Measurements from ENCODE around the gene ABLIM3.

ABLIM3 gene

DNA sequence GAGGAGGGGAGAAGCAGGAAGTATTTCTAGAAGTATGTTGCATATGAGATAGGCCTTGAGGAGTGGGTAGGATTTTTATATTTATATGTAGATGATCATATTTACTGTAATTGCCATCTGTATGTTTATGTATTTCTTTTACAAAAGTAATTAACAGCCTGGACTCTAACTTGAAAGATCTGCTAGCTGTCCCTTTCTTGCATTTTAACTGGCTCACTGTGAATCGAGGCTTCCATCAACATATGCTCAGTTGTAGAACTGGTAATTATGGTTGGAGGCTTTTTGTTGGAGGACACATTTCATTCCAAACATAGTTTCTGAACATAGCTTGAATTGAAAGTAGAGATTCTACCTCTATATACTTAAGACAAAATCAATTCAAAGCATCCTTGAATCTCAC, 23.4 kb downstream of the ABLIM3 start:
- Histone ChIP-seq H3K27ac (ENCODE audit: low read length) (no peak overlapping the region), H3K4me1 (ENCODE audit: low read length) (no peaks in the 10 kb centered on the region), H4K20me1 (ENCODE audit: insufficient read depth, low read length) (no peaks in the 10 kb centered on the region), H3K4me2 (ENCODE audit: low read depth, low read length) (no peak overlapping the region), H3K9ac (ENCODE audit: low read length) (no peak overlapping the region), H3F3A (ENCODE audit: insufficient read depth, low read length) (no peaks in the 10 kb centered on the region), H3K9me3 (replicated peaks; ENCODE audit: insufficient read depth, low read length) (no peaks in the 10 kb centered on the region), H3K36me3 (replicated peaks; ENCODE audit: insufficient read depth, low read length) (no peaks in the 10 kb centered on the region), H3K79me2 (ENCODE audit: low read length) (no peaks in the 10 kb centered on the region), H3K9me2 (replicated peaks; ENCODE audit: insufficient read depth, low read length) (no peaks in the 10 kb centered on the region), H3K4me3 (ENCODE audit: low read length) (no peak overlapping the region), H3K27me3 (replicated peaks; ENCODE audit: insufficient read depth, low read length) (no peaks in the 10 kb centered on the region), H2AFZ (ENCODE audit: low read length) (no peak overlapping the region)
- TF ChIP-seq EZH2 (optimal IDR thresholded peaks at IDR 0.05; ENCODE audit: low read depth, low read length) = no peak
- TF ChIP-seq, protein P1, sequence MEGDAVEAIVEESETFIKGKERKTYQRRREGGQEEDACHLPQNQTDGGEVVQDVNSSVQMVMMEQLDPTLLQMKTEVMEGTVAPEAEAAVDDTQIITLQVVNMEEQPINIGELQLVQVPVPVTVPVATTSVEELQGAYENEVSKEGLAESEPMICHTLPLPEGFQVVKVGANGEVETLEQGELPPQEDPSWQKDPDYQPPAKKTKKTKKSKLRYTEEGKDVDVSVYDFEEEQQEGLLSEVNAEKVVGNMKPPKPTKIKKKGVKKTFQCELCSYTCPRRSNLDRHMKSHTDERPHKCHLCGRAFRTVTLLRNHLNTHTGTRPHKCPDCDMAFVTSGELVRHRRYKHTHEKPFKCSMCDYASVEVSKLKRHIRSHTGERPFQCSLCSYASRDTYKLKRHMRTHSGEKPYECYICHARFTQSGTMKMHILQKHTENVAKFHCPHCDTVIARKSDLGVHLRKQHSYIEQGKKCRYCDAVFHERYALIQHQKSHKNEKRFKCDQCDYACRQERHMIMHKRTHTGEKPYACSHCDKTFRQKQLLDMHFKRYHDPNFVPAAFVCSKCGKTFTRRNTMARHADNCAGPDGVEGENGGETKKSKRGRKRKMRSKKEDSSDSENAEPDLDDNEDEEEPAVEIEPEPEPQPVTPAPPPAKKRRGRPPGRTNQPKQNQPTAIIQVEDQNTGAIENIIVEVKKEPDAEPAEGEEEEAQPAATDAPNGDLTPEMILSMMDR (IDR thresholded peaks at IDR 0.05; ENCODE audit: low read length) = no peak
- TF ChIP-seq EZH2phosphoT487 (IDR thresholded peaks at IDR 0.05; ENCODE audit: low read length) = no peak
- no peak for DNase-seq

DNA sequence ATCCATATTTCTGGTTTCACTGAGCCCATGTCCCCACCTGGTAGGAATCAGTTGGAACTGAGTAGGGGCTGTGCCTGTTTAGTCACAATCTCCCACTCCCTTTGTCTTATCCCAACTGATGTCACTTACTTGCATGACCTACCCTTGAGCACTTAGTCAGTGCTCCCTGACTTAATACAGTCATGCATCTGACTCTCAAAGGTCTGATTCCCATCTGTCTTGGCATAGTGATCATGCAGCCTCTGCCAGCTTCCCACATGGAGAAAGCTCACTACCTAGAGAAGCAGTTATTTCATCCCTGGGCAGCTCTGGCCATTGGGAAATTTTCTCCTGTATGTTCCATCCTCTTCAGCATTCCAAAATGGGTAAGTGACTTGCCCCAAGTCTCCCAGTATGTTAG, 24.8 kb downstream of the ABLIM3 start:
- no peaks in the 10 kb centered on the region for H4K20me1 ChIP-seq (ENCODE audit: insufficient read depth, low read length)

DNA sequence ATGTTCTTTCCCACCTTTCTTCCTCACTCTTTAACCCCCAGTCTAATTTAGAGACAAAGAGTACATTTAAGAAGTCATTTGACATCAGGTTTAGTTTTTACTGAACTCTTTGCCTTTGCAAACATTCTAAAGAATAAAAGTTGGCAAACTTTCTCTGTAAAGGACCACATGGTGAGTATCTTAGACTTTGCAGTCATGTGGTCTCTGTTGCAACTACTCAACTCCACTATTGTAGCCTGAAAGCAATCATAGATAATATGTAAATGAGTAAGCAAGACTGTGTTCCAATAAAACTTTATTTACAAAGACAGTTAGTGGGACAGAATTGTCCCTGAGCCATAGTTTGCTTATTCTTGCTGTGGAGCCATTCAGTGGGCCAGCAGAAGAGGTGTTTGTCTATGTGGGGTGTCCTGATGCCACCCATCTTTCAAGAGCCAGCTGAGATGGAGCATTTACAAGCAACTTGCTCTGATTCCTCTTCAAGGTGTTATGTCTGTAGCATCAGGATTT, 25.4 kb downstream of the ABLIM3 start:
- H3K4me3 ChIP-seq (ENCODE audit: low read length) = no peak overlapping the region
- no peaks in the 10 kb centered on the region for H3K4me1 ChIP-seq (ENCODE audit: low read length)
- H3K36me3 ChIP-seq (replicated peaks; ENCODE audit: insufficient read depth, low read length) = no peaks in the 10 kb centered on the region
- TF ChIP-seq, protein P1 (IDR thresholded peaks at IDR 0.05; ENCODE audit: low read length) = no peak
- no peaks in the 10 kb centered on the region for H4K20me1 ChIP-seq (ENCODE audit: insufficient read depth, low read length)
- no peaks in the 10 kb centered on the region for H3K9me3 ChIP-seq (replicated peaks; ENCODE audit: insufficient read depth, low read length)
- DNase-seq = no peak
- H3K9me2 ChIP-seq (replicated peaks; ENCODE audit: insufficient read depth, low read length) = no peaks in the 10 kb centered on the region
- H3K79me2 ChIP-seq (ENCODE audit: low read length) = no peaks in the 10 kb centered on the region
- no peaks in the 10 kb centered on the region for H3F3A ChIP-seq (ENCODE audit: insufficient read depth, low read length)
- H2AFZ ChIP-seq (ENCODE audit: low read length) = no peak overlapping the region
- H3K27ac ChIP-seq (ENCODE audit: low read length) = no peak overlapping the region
- H3K4me2 ChIP-seq (ENCODE audit: low read depth, low read length) = no peak overlapping the region
- no peak overlapping the region for H3K9ac ChIP-seq (ENCODE audit: low read length)
- no peaks in the 10 kb centered on the region for H3K27me3 ChIP-seq (replicated peaks; ENCODE audit: insufficient read depth, low read length)

More for the DNA sequence above, 24.8 kb downstream of the ABLIM3 start:
- Histone ChIP-seq H3F3A (ENCODE audit: insufficient read depth, low read length) (no peaks in the 10 kb centered on the region), H3K36me3 (replicated peaks; ENCODE audit: insufficient read depth, low read length) (no peaks in the 10 kb centered on the region), H3K4me3 (ENCODE audit: low read length) (no peak overlapping the region), H3K9ac (ENCODE audit: low read length) (no peak overlapping the region), H3K9me3 (replicated peaks; ENCODE audit: insufficient read depth, low read length) (no peaks in the 10 kb centered on the region), H3K27ac (ENCODE audit: low read length) (no peak overlapping the region), H2AFZ (ENCODE audit: low read length) (no peak overlapping the region), H3K4me2 (ENCODE audit: low read depth, low read length) (no peak overlapping the region), H3K9me2 (replicated peaks; ENCODE audit: insufficient read depth, low read length) (no peaks in the 10 kb centered on the region), H3K79me2 (ENCODE audit: low read length) (no peaks in the 10 kb centered on the region), H3K27me3 (replicated peaks; ENCODE audit: insufficient read depth, low read length) (no peaks in the 10 kb centered on the region), H3K4me1 (ENCODE audit: low read length) (no peaks in the 10 kb centered on the region)
- TF ChIP-seq EZH2phosphoT487 (IDR thresholded peaks at IDR 0.05; ENCODE audit: low read length) = no peak
- TF ChIP-seq, protein P1 (IDR thresholded peaks at IDR 0.05; ENCODE audit: low read length) = no peak
- TF ChIP-seq EZH2 (optimal IDR thresholded peaks at IDR 0.05; ENCODE audit: low read depth, low read length) = no peak
- DNase-seq = no peak

All from MM.1S (cell line).